K562 (cell line): ENCODE measurements around the gene PDE6D. TPM values are rescaled to one million over a fixed set of nuclear protein-coding genes. Genes with fewer than 3 reads are reported as not detected.

Experiments used
- ATAC-seq: fragments of 200-7000 bp; cut with Tn5 transposase; 3 replicates; pipeline ENCODE4 v1.9.1; 2020; ENCODE audit warnings: moderate library complexity
- BruUV-seq: library from RNA; stranded (reverse); fragments of 400-500 nt; replicated peaks from 2 replicates; lab custom pipeline; 2021; lab: Mats Ljungman, UMichigan
- CTCF ChIA-PET: fragments of 300-600 bp; formaldehyde crosslinking; extraction: SDS; loops from one replicate; lab custom pipeline; 2021; ENCODE audit warnings: low intra/inter-chr PET ratio; lab: Yijun Ruan, JAX
- POLR2A ChIA-PET: fragments of 300-600, 350-650 bp; sonication (Branson Sonifier 250); formaldehyde crosslinking; extraction: SDS; loops from one replicate; lab custom pipeline; 2021; ENCODE audit warnings: antibody characterized with exemption, inconsistent platforms; lab: Yijun Ruan, JAX
- DNase-seq, 4 experiments: peaks; one replicate each; pipeline versions ENCODE4 v3.0.0 to v3.0.0-alpha.2; 2011 to 2018; ENCODE audit warnings: low spot score in 3 of 4, mixed read lengths in 3 of 4; ENCODE audit errors: extremely low read depth in 1 of 4
- FAIRE-seq: peaks from 2 replicates; lab custom pipeline; 2011; peaks lifted over from hg19 to GRCh38; lab: Jason Lieb, UNC
- H2AFZ ChIP-seq: 2 replicates; pipeline ENCODE4 v1.6.0; 2011; ENCODE audit warnings: low read depth, low read length, control low read depth, inconsistent platforms
- H3K27ac ChIP-seq: fragments of 200-600 bp; 3 replicates; pipeline ENCODE4 v1.8.0; 2011; ENCODE audit warnings: low read depth, mild to moderate bottlenecking, control low read depth, inconsistent platforms, low read length, moderate library complexity, mixed read lengths; ENCODE audit errors: extremely low read depth
- H3K27me3 ChIP-seq, 2 experiments: fragments of 300-600 bp in 1 of 2; 2 replicates in 1 of 2; 3 replicates in 1 of 2; pipeline versions ENCODE4 v1.6.0 to v1.8.0; 2011; ENCODE audit warnings: inconsistent platforms in 2 of 2, low read length in 2 of 2, mild to moderate bottlenecking in 1 of 2, mixed read lengths in 1 of 2, moderate library complexity in 1 of 2; ENCODE audit not compliant: control insufficient read depth in 2 of 2, insufficient read depth in 2 of 2
- H3K36me3 ChIP-seq: fragments of 300-600 bp; 3 replicates; pipeline ENCODE4 v1.8.0; 2011; ENCODE audit warnings: mild to moderate bottlenecking, low read length, inconsistent platforms; ENCODE audit not compliant: control insufficient read depth, insufficient read depth
- H3K4me1 ChIP-seq, 2 experiments: fragments of 200-600 bp in 1 of 2; replicated peaks in 1 of 2; 2 replicates in 1 of 2; 3 replicates in 1 of 2; pipeline versions ENCODE4 v1.5.1 to v1.8.0; 2011; ENCODE audit warnings: inconsistent platforms in 2 of 2, low read length in 2 of 2, mild to moderate bottlenecking in 1 of 2, mixed read lengths in 1 of 2, moderate library complexity in 1 of 2; ENCODE audit not compliant: control insufficient read depth in 2 of 2, insufficient read depth in 2 of 2
- H3K4me2 ChIP-seq: 2 replicates; pipeline ENCODE4 v1.6.1; 2011; ENCODE audit warnings: low read length, control low read depth, inconsistent platforms, mixed read lengths; ENCODE audit not compliant: insufficient read depth
- H3K4me3 ChIP-seq: fragments of 200-600 bp; sonication (generic), shearing (Covaris generic); 2 replicates; pipeline ENCODE4 v1.5.1; 2016; ENCODE audit warnings: control low read depth, inconsistent platforms
- H3K79me2 ChIP-seq: fragments of 200-600 bp; 3 replicates; pipeline ENCODE4 v1.8.0; 2011; ENCODE audit warnings: low read length, inconsistent platforms; ENCODE audit not compliant: control insufficient read depth, insufficient read depth
- H3K9ac ChIP-seq, 2 experiments: 2 replicates each; pipeline versions ENCODE4 v1.6.0 to v1.6.1; 2011; ENCODE audit warnings: low read depth in 2 of 2, low read length in 2 of 2, control low read depth in 1 of 2, inconsistent platforms in 1 of 2, mild to moderate bottlenecking in 1 of 2, mixed read lengths in 1 of 2; ENCODE audit not compliant: insufficient read depth in 1 of 2
- H3K9me1 ChIP-seq: one replicate; pipeline ENCODE4 v1.6.0; 2011; ENCODE audit warnings: inconsistent platforms, mild to moderate bottlenecking, low read length, moderate library complexity; ENCODE audit not compliant: control insufficient read depth, insufficient read depth
- H3K9me3 ChIP-seq: replicated peaks from 2 replicates; pipeline ENCODE4 v1.5.1; 2011; ENCODE audit warnings: low read depth, low read length, inconsistent platforms; ENCODE audit not compliant: control insufficient read depth, insufficient read depth
- H4K20me1 ChIP-seq: replicated peaks from 2 replicates; pipeline ENCODE4 v1.6.1; 2011; ENCODE audit warnings: low read length, inconsistent platforms, mixed read lengths; ENCODE audit not compliant: control insufficient read depth, insufficient read depth
- ATF1 ChIP-seq, 2 experiments: fragments of 450-650 bp in 1 of 2; IDR thresholded peaks; 2 replicates each; pipeline ENCODE4 v1.6.1; 2016; ENCODE audit warnings: missing compliant biosample characterization in 1 of 2, missing genetic modification characterization in 1 of 2
- WGBS: fragments of 100-300 bp; shearing (Covaris generic); methylation state at CpG from one replicate; pipeline ENCODE4 v1.1.6; 2016; ENCODE audit warnings: low coverage, mixed read lengths; ENCODE audit not compliant: insufficient coverage; ENCODE audit errors: missing lambda C conversion rate; 5-methylcytosine and 5-hydroxymethylcytosine counted together
- in situ Hi-C: fragments of 300-500 bp; cut with MboI; formaldehyde crosslinking; loops from 4 replicates; pipeline ENCODE4 v1.15.0; 2018; ENCODE audit warnings: inconsistent platforms, mixed read lengths
- intact Hi-C: fragments of 100-400 bp; cut with micrococcal nuclease; formaldehyde crosslinking; loops from 2 replicates; pipeline ENCODE4 v1.14.2; 2022
- polyA plus RNA-seq, 8 experiments: library from polyadenylated mRNA; depleted of rRNA in 4 of 8; stranded (reverse) in 5 of 8; unstranded in 3 of 8; fragments of >200 nt; fragmentation: Nextera tagmentation in 2 of 8; fragmentation: Illumina TruSeq in 1 of 8; extraction: Ambion mirVana in 2 of 8; extraction: Trizol in 1 of 8; gene quantifications; 2 replicates each; pipeline versions ENCODE4 v1.2.1 to v1.2.3, GENCODE V29; 2011 to 2014; ENCODE audit warnings: inconsistent platforms in 1 of 8, missing spikeins in 1 of 8
- total RNA-seq, 7 experiments: library from RNA; depleted of rRNA in 6 of 7; stranded (reverse); fragments of >200 nt in 6 of 7; fragmentation: Illumina TruSeq in 2 of 7; extraction: Trizol in 2 of 7; gene quantifications; 2 replicates each; pipeline versions ENCODE4 v1.2.1 to v1.2.3, GENCODE V29; 2011 to 2021; ENCODE audit warnings: low replicate concordance in 1 of 7

The PDE6D gene
- total and polyA plus RNA-seq, 9 of the 15 experiments (the other 6 are each of a cell fraction or from before 2014, with no cell fraction given): 0.65 to 11.6 (median 7.0) TPM

DNA sequence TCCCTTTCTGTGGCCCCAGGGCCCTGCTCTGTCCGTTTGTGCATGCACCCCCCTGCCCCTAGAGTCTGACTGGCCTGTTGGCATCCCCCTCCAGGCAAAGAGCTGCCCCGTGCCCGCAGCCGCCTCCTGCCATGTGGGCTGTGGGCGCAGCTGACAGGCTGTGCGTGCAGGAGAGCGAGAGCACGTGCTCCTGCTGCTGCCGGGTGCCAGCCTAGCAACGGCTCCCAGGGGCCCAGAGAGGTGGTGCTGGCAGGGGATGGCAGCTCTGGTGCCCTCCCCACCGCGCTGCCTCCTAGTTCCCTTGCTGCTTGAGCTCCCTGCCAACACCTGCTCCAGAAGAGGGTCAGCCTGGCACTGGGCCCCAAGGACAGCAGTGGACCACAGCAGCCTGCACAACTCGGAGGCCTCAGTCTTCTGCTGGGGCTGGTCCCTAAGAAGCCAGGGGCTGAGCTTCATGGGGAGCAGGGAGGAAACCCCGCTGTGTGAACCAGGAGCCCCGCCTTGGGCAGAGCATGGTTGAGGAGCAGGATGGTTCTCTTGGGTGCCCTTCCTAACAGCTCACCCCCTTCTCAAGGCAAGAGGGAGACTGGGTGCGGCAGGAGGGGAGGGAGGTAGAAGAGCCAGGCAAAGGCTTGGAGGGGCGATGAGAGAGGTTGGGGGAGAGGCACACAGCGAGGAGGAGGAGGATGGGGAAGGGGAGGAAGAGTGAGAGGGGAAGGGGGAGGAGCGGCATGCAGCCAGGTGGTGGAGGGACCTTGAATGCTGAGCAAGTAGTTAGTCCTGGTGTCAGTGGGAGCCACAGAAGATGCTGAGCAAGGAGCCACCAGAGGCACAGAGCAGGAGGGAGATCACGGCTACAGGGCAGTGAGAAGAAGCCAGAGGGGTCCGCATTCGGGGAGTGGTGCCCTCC lies 96.5 kb downstream of the PDE6D start:
- ATAC-seq (no peak), FAIRE-seq (no peak), DNase-seq (no peak)
- H3K9me3 ChIP-seq: no peaks in the 10 kb centered on the region
- no peaks in the 10 kb centered on the region for H3K79me2 ChIP-seq
- POLR2A ChIA-PET: interaction anchor here (0.9 to 3.6 kb wide), 3 partner anchors 22 to 29 kb away, joined by 4 to 17 read pairs (median 4); partner anchors contain the start of gene PTMA
- no peak overlapping the region for H2AFZ ChIP-seq
- peaks cover 3 to 6% of the 10 kb centered on the region in 2 experiments; a peak in 3 of 5 replicates for H3K27me3 ChIP-seq
- no peak overlapping the region for H3K4me3 ChIP-seq
- no peaks in the 10 kb centered on the region for H3K36me3 ChIP-seq
- CTCF ChIA-PET: no interaction called here
- H3K4me1 ChIP-seq: peaks cover 2 to 37% of the 10 kb centered on the region in 2 experiments; a peak in 2 of 5 replicates
- BruUV-seq: no TSS peak
- intact Hi-C loops (no loop called here), in situ Hi-C loops (no loop called here)
- 28% methylated on average over 17 of the region's 22 CpGs for WGBS
- no peaks in the 10 kb centered on the region for H3K9me1 ChIP-seq
- no peaks in the 10 kb centered on the region for H4K20me1 ChIP-seq
- no peak overlapping the region for H3K27ac ChIP-seq
- TF ChIP-seq ATF1 (CRISPR knock-in tag; IDR thresholded peaks at IDR 0.05) (no peak), ATF1 (tag; IDR thresholded peaks at IDR 0.05) (no peak)
- no peak overlapping the region for H3K4me2 ChIP-seq
- no peak overlapping the region; a peak in 1 of 4 replicates for H3K9ac ChIP-seq
